GM23248 (cell line): ENCODE data around the gene RAC2.

ENCODE experiments used
- EZH2 ChIP-seq: fragments of 200-600 bp; sonication (generic); IDR thresholded peaks from 2 replicates; pipeline ENCODE4 v1.6.1; 2018; ENCODE audit warnings: antibody characterized with exemption, mild to moderate bottlenecking; ENCODE audit not compliant: insufficient read depth, poor library complexity, severe bottlenecking
- EZH2phosphoT487 ChIP-seq: fragments of 200-600 bp; sonication (generic); IDR thresholded peaks from 2 replicates; pipeline ENCODE4 v1.6.1; 2018; ENCODE audit warnings: antibody characterized with exemption, moderate library complexity, mild to moderate bottlenecking, low read depth; ENCODE audit not compliant: insufficient read depth

DNA sequence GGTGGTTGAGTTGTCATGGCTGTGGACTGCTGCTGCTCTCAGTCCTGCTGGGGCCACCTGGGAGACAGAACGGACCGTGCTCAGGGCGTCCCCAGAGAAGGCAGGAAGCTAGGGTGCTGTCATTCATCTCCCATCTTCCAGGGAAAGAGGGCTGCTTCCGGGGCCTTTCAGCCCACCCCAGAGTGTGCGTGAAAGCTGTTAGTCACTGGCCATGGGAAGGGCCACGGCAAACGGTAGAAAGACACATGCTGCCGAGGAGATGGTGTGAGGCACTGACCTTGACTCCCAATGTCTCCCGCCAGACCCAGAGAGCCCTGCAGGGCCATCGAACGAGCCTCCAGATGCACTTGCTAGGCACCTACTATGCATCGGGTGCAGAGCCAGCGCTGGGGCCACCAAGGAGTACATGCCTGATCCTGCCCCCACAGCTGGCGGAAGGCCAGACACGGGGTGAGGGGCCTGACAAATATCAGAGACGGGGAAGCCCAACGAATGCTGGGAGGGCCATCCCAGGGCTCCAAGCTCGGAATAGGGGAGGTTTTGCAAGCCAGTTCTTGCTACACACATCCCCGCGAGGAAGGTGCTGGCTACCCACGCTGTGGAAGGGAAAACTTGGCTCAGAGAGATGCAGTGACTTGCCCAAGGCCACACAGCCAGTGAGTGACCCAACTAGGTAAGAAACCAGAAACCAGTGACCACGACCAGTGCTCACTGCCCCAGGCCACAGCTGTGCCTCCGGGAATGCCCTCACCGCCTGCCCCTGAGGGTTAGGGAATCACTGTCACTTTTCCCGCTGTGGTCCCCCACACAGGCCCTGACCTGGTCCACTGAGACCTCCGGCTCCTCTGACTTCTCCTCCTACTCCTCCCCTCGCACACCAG, 10.1 kb downstream of the RAC2 start:
- no peak for TF ChIP-seq EZH2
- TF ChIP-seq EZH2phosphoT487: no peak
